ENCODE measurements around the gene SASH1. TPM values are rescaled to one million over a fixed set of nuclear protein-coding genes. Genes with fewer than 3 reads are reported as not detected.

Gene SASH1
- total RNA-seq, 2 donors from 2014 or later = 4.6 to 12.4 TPM

DNA sequence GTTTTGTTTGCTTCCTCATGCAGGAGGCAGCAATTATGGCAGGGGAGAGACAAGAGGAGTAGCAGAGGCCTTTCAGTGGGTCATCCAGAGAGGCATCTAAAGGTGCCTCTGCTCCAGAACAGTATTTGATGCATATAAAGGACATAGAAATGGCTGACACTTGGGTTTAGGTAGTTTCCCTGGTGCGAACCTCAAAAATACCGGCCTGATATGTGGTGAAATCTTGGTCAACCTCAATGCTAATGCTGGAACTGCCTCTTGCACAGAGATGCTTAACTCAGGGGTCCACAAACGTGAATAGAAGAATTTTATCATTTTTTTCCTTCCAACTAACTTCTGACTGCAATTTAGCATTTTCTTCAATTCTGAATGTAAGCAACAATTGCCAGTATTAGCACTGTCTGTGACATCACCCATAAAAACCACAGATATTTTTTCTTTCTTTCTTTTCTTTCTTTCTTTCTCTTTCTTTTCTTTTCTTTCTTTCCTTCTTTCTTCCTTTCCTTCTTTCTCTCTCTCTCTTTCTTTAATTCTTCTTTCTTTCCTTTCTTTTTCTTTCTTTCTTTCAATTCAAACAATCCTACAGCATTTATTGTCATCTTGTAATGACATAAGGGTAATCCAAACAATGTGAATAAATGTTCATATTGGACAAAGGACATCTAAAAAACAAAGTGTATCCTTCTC lies 224.2 kb downstream of the SASH1 start:
- TF ChIP-seq, protein P1, sequence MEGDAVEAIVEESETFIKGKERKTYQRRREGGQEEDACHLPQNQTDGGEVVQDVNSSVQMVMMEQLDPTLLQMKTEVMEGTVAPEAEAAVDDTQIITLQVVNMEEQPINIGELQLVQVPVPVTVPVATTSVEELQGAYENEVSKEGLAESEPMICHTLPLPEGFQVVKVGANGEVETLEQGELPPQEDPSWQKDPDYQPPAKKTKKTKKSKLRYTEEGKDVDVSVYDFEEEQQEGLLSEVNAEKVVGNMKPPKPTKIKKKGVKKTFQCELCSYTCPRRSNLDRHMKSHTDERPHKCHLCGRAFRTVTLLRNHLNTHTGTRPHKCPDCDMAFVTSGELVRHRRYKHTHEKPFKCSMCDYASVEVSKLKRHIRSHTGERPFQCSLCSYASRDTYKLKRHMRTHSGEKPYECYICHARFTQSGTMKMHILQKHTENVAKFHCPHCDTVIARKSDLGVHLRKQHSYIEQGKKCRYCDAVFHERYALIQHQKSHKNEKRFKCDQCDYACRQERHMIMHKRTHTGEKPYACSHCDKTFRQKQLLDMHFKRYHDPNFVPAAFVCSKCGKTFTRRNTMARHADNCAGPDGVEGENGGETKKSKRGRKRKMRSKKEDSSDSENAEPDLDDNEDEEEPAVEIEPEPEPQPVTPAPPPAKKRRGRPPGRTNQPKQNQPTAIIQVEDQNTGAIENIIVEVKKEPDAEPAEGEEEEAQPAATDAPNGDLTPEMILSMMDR (conservative IDR thresholded peaks at IDR 0.05) = no peak
- H3K27ac Mint-ChIP-seq = no peak overlapping the region
- no peak overlapping the region for H3K4me3 ChIP-seq (ENCODE audit: low read length)

DNA sequence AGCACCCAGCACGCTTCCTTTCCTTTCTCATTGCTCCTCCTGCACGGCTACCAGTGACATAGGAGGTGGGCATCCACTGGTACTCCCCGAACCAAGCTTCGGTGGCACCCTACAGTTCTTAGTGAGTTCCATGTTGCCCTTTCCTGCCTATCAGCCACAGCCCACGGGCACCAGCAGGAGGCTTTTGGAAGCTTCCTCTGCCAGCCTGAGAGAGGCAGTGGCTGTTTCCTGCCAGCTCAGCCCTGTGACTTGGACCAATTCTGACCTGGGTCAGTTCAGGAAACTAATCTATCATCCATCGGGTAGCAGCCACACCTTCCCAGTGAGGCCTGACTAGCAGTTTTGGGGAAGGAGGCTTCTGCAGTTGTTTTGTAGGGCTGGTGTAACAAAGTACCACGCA lies 227.8 kb downstream of the SASH1 start:
- H3K36me3 ChIP-seq (ENCODE audit: control insufficient read depth, insufficient read depth, low read length) = no peaks in the 10 kb centered on the region
- Mint-ChIP-seq H3K27me3 (ENCODE audit: insufficient read depth) (no peaks in the 10 kb centered on the region), H3K4me3 (no peak overlapping the region), H3K27ac (no peak overlapping the region), H3K4me1 (no peaks in the 10 kb centered on the region), H3K36me3 (ENCODE audit: low read depth) (no peaks in the 10 kb centered on the region), H3K9me3 (no peaks in the 10 kb centered on the region)
- no peaks in the 10 kb centered on the region for H3K27me3 ChIP-seq (ENCODE audit: control insufficient read depth, insufficient read depth, low read length, poor library complexity, severe bottlenecking)
- 87 to 93% methylated on average over 5 to 7 of the region's 7 CpGs for WGBS, 2 experiments (ENCODE audit: insufficient coverage in 1 of 2, insufficient read length in 1 of 2)
- H3K4me3 ChIP-seq (ENCODE audit: low read length) = no peak overlapping the region
- DNase-seq = no peak
- no peaks in the 10 kb centered on the region for H3K4me1 ChIP-seq (ENCODE audit: control insufficient read depth, insufficient read depth, low read length)
- no peak overlapping the region for H3K9ac ChIP-seq (ENCODE audit: extremely low read depth, low read length, poor library complexity, severe bottlenecking)
- no peak overlapping the region for H3K27ac ChIP-seq (ENCODE audit: low read depth, low read length)
- TF ChIP-seq, protein P1 (conservative IDR thresholded peaks at IDR 0.05) = no peak
- H3K9me3 ChIP-seq (ENCODE audit: control insufficient read depth, low read length) = no peaks in the 10 kb centered on the region

More for the DNA sequence above, 224.2 kb downstream of the SASH1 start:
- Mint-ChIP-seq H3K4me3 (no peak overlapping the region), H3K36me3 (ENCODE audit: low read depth) (no peaks in the 10 kb centered on the region), H3K9me3 (no peaks in the 10 kb centered on the region), H3K27me3 (ENCODE audit: insufficient read depth) (peaks cover 9% of the 10 kb centered on the region), H3K4me1 (no peaks in the 10 kb centered on the region)
- Histone ChIP-seq H3K27ac (ENCODE audit: low read depth, low read length) (no peak overlapping the region), H3K9ac (ENCODE audit: extremely low read depth, low read length, poor library complexity, severe bottlenecking) (no peak overlapping the region), H3K36me3 (ENCODE audit: control insufficient read depth, insufficient read depth, low read length) (no peaks in the 10 kb centered on the region), H3K4me1 (ENCODE audit: control insufficient read depth, insufficient read depth, low read length) (no peaks in the 10 kb centered on the region), H3K27me3 (ENCODE audit: control insufficient read depth, insufficient read depth, low read length, poor library complexity, severe bottlenecking) (no peaks in the 10 kb centered on the region), H3K9me3 (ENCODE audit: control insufficient read depth, low read length) (no peaks in the 10 kb centered on the region)
- DNase-seq = no peak
- 90 to 92% methylated on average over 3 of the region's 3 CpGs for WGBS, 2 experiments (ENCODE audit: insufficient coverage in 1 of 2, insufficient read length in 1 of 2)

DNA sequence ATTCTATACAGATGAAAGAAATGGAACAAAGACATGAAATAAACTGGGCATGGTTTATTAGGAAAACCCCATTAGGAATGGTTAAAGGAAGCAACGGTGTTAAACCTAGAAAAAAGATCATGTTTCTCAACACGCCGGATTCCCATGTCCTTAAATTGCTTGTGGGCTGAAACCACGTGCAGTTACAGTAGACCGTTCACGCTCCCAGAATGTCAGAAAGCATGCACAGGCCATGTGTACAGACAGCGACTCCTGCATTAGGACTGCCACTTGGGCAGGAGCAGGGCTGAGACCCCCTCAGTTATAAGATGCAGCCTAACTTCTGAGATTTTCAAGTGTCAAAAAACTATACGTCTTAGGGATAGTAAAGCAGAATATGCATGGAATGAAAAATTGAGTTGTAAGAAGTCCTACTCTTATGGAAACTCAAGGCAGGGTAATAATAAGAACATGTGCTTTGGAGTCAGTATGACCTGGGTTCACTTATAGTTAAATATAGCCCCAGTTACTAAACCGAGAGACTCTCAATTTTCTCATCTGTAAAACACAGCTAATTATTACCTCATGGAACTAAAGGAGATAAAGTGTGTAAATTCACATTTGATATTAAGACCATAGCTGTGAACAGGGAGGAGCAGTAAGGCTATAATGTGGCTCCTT lies 230.2 kb downstream of the SASH1 start:
- H3K4me3 ChIP-seq (ENCODE audit: low read length) = no peak overlapping the region
- DNase-seq = no peak
- no peak overlapping the region for H3K4me3 Mint-ChIP-seq
- H3K27ac ChIP-seq (ENCODE audit: low read depth, low read length) = no peak overlapping the region
- no peaks in the 10 kb centered on the region for H3K27me3 Mint-ChIP-seq (ENCODE audit: insufficient read depth)
- TF ChIP-seq, protein P1 (conservative IDR thresholded peaks at IDR 0.05) = no peak
- H3K27ac Mint-ChIP-seq = no peak overlapping the region
- H3K4me1 Mint-ChIP-seq = no peaks in the 10 kb centered on the region
- no peaks in the 10 kb centered on the region for H3K36me3 ChIP-seq (ENCODE audit: control insufficient read depth, insufficient read depth, low read length)
- no peaks in the 10 kb centered on the region for H3K27me3 ChIP-seq (ENCODE audit: control insufficient read depth, insufficient read depth, low read length, poor library complexity, severe bottlenecking)
- WGBS, 2 experiments (ENCODE audit: insufficient coverage in 1 of 2, insufficient read length in 1 of 2) = 96 to 97% methylated on average over 8 to 9 of the region's 9 CpGs
- H3K36me3 Mint-ChIP-seq (ENCODE audit: low read depth) = no peaks in the 10 kb centered on the region
- no peaks in the 10 kb centered on the region for H3K9me3 ChIP-seq (ENCODE audit: control insufficient read depth, low read length)
- no peaks in the 10 kb centered on the region for H3K9me3 Mint-ChIP-seq
- H3K4me1 ChIP-seq (ENCODE audit: control insufficient read depth, insufficient read depth, low read length) = no peaks in the 10 kb centered on the region
- H3K9ac ChIP-seq (ENCODE audit: extremely low read depth, low read length, poor library complexity, severe bottlenecking) = no peak overlapping the region
